Stomach (tissue), 4 donors: Measurements from ENCODE around the gene SELL.

Experiments
- EP300 ChIP-seq: sonication (generic); formaldehyde crosslinking; IDR thresholded peaks from one replicate; pipeline ENCODE4 v1.6.1; 2017; ENCODE audit warnings: antibody characterized with exemption
- POLR2A ChIP-seq, 4 donors: fragments of 450-650 bp; IDR thresholded peaks; one replicate each; pipeline ENCODE4 v1.6.1; 2016; ENCODE audit warnings: antibody characterized with exemption in 4 of 4, control low read depth in 2 of 4, mild to moderate bottlenecking in 1 of 4, moderate library complexity in 1 of 4
- POLR2AphosphoS5 ChIP-seq, 3 donors: sonication (generic); formaldehyde crosslinking; IDR thresholded peaks; one replicate each; pipeline ENCODE4 v1.6.1; 2016; ENCODE audit warnings: antibody characterized with exemption in 3 of 3
- TF ChIP-seq, protein P1 (sequence below), 7 experiments: fragments of 450-650 bp in 4 of 7; fragments of 200-600 bp in 3 of 7; sonication (generic) in 3 of 7; IDR thresholded peaks; one replicate each; pipeline ENCODE4 v1.5.1; 2016 to 2019; ENCODE audit warnings: antibody characterized with exemption in 7 of 7, control low read depth in 2 of 7, mild to moderate bottlenecking in 1 of 7

DNA sequence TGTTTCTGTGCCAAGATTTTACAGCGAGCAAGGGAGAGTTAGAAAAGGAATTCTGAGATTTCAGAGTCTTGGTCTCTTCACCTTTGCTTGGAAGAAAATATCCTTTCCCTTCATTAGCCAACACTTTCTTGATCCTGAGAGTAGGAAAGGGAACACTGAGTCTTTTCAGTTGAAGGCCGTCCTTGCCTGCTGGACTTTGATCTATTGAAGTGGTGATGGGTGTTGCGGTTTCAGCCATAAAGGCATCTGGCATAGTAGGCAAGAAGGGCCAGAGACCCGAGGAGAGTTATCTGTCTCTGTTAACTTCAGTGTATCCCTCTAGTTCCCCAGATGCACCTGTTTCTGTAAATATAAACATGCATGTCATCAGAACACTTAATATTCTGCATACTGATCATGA is 12.7 kb upstream of the SELL start:
- TF ChIP-seq, protein P1, sequence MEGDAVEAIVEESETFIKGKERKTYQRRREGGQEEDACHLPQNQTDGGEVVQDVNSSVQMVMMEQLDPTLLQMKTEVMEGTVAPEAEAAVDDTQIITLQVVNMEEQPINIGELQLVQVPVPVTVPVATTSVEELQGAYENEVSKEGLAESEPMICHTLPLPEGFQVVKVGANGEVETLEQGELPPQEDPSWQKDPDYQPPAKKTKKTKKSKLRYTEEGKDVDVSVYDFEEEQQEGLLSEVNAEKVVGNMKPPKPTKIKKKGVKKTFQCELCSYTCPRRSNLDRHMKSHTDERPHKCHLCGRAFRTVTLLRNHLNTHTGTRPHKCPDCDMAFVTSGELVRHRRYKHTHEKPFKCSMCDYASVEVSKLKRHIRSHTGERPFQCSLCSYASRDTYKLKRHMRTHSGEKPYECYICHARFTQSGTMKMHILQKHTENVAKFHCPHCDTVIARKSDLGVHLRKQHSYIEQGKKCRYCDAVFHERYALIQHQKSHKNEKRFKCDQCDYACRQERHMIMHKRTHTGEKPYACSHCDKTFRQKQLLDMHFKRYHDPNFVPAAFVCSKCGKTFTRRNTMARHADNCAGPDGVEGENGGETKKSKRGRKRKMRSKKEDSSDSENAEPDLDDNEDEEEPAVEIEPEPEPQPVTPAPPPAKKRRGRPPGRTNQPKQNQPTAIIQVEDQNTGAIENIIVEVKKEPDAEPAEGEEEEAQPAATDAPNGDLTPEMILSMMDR (IDR thresholded peaks at IDR 0.05) = no peak
- TF ChIP-seq POLR2AphosphoS5 (IDR thresholded peaks at IDR 0.05) (no peak), POLR2A (IDR thresholded peaks at IDR 0.05) (no peak), EP300 (no peak)
